Measurements from ENCODE around the gene BICC1. TPM values are rescaled to one million over a fixed set of nuclear protein-coding genes. Genes with fewer than 3 reads are reported as not detected.

Gene BICC1
- total RNA-seq, 1 experiment from 2014 or later: 0.57 TPM

- WGBS (ENCODE audit: extremely low coverage, insufficient read length, low lambda C conversion rate): no CpG with 5 or more reads among the region's 1 CpG
- Histone ChIP-seq H2BK15ac (ENCODE audit: low read depth, low read length) (no peak overlapping the region), H3K4me2 (ENCODE audit: insufficient read depth, insufficient read length, low read length) (no peak overlapping the region), H2AFZ (ENCODE audit: low read length) (no peak overlapping the region), H4K8ac (replicated peaks; ENCODE audit: insufficient read length, low read depth, low read length) (no peak overlapping the region), H3K9me3 (ENCODE audit: control insufficient read depth, low read depth, low read length) (no peaks in the 10 kb centered on the region), H2BK12ac (ENCODE audit: insufficient read length, low read depth, low read length) (no peak overlapping the region), H2BK20ac (ENCODE audit: low read depth, low read length, poor library complexity, severe bottlenecking) (no peak overlapping the region), H3K56ac (ENCODE audit: insufficient read length, low read depth, low read length) (no peak overlapping the region), H4K91ac (ENCODE audit: insufficient read length, low read depth, low read length) (no peak overlapping the region), H4K5ac (ENCODE audit: insufficient read length, low read depth, low read length) (no peak overlapping the region), H2BK5ac (ENCODE audit: insufficient read length, low read length) (no peak overlapping the region), H3K79me2 (ENCODE audit: insufficient read depth, low read length) (no peaks in the 10 kb centered on the region), H3K18ac (ENCODE audit: insufficient read length, low read depth, low read length) (no peak overlapping the region), H3K4me1 (ENCODE audit: insufficient read depth, low read length) (no peaks in the 10 kb centered on the region), H3T11ph (ENCODE audit: low read length) (no peak overlapping the region), H2AK5ac (ENCODE audit: insufficient read length, low read length) (no peak overlapping the region), H3K79me1 (ENCODE audit: insufficient read depth, low read depth, low read length, poor library complexity, severe bottlenecking) (no peaks in the 10 kb centered on the region), H3K23me2 (ENCODE audit: insufficient read length, low read depth, low read length, poor library complexity, severe bottlenecking) (no peaks in the 10 kb centered on the region), H3K27ac (ENCODE audit: insufficient read length, low read depth, low read length) (no peak overlapping the region), H3K27me3 (ENCODE audit: insufficient read depth, low read length) (no peaks in the 10 kb centered on the region), H2BK120ac (ENCODE audit: low read depth, low read length, poor library complexity, severe bottlenecking) (no peak overlapping the region), H3K4ac (ENCODE audit: low read depth, low read length) (no peak overlapping the region), H3K14ac (ENCODE audit: insufficient read depth, low read length) (no peak overlapping the region), H4K20me1 (ENCODE audit: control insufficient read depth, insufficient read depth, insufficient read length) (no peaks in the 10 kb centered on the region), H3K23ac (ENCODE audit: insufficient read length, low read depth, low read length) (no peak overlapping the region), H3K9ac (ENCODE audit: extremely low read depth, insufficient read length, low read length) (no peak overlapping the region)
- DNase-seq: no peak
- Mint-ChIP-seq H3K9me3 (no peaks in the 10 kb centered on the region), H3K27me3 (ENCODE audit: low read depth) (no peaks in the 10 kb centered on the region), H3K4me3 (no peak overlapping the region), H3K27ac (no peak overlapping the region), H3K36me3 (ENCODE audit: insufficient read depth in 1 of 3, low read depth in 3 of 3) (peaks cover 0 to 4% (median 0%) of the 10 kb centered on the region in 3 experiments; a peak in 2 of 7 replicates), H3K4me1 (peaks cover 5 to 7% of the 10 kb centered on the region in 2 experiments)
- TF ChIP-seq CTCF (conservative IDR thresholded peaks at IDR 0.05): no peak
Observed at GRCh38 chr10:58706836-58707235, 194.2 kb downstream of the BICC1 start.

All from H9 (cell line).